Stimulated activated CD4-positive, alpha-beta T cell treated with anti-CD3 and anti-CD28 coated beads, Interleukin-12 subunit alpha, Interleukin-12 subunit beta, amount 100 ng/mL, for 48 hours (primary cell): ENCODE measurements around the gene OR2V2.
"Not testable (repeated sequence)": the region's sequence is repeated elsewhere in the genome, so short reads cannot be mapped to it uniquely, and the experiment has no call there.

ENCODE experiments used
- DNase-seq, 3 donors: peaks; one replicate each; pipeline ENCODE4 v3.0.0-alpha.2; 2020; ENCODE audit warnings: low read depth in 2 of 3, low spot score in 1 of 3

The OR2V2 gene, protein sequence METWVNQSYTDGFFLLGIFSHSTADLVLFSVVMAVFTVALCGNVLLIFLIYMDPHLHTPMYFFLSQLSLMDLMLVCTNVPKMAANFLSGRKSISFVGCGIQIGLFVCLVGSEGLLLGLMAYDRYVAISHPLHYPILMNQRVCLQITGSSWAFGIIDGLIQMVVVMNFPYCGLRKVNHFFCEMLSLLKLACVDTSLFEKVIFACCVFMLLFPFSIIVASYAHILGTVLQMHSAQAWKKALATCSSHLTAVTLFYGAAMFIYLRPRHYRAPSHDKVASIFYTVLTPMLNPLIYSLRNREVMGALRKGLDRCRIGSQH

DNA sequence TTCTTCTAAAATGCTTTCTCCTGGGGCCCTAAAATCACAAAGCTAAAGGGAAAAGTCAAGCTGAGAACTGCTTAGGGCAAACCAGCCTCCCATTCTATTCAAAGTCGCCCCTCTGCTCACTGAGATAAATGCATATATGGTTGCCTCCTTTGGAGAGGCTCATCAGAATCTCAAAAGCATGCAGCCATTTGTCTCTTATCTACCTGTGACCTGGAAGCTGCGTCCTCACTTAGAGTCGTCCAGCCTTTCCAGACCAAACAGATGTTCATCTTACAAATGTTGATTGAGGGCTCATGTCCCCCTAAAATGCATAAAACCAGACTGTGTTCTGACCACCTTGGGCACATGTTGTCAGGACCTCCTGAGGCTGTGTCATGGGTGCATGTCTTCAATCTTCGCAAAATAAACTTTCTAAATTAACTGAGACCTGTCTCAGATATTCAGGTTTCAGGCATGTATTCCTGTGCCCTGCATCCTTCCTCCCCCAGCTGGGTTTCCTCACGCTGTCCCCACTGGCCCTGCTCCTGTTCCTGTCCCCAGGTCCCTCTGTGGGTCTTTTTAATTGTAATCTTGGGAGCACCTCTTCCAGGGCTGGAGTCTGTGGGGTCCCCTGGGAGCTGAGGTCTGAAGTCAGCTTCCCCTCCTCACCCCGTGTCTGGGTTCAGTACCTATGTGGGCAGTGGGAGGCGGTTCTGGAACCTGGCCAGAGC is at the start of gene OR2V2:
Gene OR2V2, plus strand, starts transcription at position 660 of the 710 bp plus-strand sequence. CDS start 7,357 bp downstream, outside the sequence.
- DNase-seq: not testable (repeated sequence)

DNA sequence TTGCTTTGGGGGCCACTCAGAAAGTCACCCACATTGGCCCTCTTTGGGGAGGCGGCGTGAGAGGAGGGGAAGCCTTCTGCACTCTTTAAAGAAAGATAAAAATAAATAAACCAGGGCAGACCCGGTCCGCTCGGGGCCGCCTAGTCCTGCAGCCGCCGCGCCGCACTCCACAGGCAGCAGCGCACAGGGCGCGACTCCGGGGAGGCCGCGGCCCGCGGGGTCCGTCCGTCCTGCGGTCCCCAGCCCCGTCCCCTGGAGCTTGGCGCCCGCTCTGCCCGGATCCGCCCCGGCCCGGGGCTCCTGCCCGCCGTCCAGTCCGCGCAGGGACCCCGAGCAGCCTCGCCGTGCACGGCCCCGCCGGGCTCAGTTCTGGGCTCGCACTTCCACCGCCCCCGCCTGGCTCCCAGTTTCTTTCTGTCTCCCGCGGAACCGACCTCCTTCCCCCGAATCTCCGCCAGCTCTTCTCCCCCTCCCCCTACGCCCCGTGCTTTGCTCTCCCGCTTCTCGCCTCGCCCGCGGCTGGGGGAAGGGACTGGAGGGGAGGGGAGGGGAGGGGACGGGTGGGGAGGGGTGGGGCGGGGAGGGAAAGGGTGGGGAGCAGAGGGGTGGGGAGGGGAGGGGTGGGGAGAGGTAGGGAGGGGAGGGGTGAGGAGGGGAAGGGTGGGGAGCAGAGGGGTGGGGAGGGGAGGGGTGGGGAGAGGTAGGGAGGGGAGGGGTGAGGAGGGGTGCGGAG is 49.5 kb upstream of the OR2V2 start:
- not testable (repeated sequence) for DNase-seq

DNA sequence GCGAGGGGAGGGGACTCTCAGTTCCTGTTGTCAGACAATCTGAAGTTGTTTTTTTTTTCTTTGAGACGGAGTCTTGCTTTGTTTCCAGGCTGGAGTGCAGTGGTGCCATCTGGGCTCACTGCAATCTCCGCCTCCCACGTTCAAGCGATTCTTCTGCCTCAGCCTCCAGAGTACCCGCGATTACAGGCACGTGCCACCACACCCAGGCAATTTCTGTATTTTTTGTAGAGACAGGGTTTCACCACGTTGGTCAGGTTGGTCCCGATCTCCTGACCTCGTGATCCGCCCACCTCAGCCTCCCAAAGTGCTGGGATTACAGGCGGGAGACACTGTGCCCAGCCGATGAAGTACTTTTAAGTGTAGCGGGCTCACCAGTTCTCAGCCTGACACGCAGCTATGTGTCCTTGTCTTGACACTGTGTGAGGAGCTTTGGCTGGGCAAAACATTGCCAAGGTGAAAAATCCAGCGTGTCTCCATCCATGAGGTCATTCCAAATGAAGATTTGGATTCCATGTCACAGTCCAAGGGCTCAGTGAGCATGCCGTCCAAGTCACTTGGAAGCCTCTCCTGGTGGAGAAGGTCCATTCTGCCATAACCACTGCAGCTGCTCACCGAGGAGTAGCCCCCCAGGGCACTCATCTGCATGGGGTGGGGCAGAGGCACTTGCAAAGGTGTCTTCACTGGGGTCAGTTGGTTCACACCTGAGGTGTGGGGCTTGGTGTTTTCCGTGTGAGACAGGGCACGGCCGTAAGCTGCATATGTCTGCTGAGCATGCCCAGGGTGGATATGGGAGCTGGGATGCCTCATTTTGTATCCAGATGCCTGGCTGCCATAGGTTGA is 48.4 kb upstream of the OR2V2 start:
- DNase-seq: no peak

DNA sequence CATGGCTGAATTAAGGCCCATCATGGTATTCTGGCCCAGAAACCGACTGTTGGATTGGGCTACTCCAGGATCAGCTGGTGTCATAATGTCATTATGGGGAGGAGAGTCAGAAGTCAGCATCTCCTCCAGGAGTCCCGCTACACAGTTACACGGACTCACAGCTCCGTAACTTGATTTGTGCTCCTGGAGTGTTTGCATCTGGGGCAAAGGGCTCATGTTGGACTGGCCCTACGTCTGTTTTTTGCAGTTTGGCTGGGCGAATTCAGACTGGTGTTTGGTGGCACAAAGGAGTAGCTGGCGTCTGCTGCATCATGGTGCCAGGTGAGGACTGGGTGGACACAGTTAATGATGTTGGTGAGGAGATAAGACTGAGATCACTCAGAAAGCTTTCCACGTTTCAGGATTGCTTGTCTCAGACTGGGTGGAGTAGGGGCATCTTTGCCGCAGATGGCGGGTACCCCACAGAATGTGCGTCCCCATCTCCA is 47.7 kb upstream of the OR2V2 start:
- DNase-seq: no peak

DNA sequence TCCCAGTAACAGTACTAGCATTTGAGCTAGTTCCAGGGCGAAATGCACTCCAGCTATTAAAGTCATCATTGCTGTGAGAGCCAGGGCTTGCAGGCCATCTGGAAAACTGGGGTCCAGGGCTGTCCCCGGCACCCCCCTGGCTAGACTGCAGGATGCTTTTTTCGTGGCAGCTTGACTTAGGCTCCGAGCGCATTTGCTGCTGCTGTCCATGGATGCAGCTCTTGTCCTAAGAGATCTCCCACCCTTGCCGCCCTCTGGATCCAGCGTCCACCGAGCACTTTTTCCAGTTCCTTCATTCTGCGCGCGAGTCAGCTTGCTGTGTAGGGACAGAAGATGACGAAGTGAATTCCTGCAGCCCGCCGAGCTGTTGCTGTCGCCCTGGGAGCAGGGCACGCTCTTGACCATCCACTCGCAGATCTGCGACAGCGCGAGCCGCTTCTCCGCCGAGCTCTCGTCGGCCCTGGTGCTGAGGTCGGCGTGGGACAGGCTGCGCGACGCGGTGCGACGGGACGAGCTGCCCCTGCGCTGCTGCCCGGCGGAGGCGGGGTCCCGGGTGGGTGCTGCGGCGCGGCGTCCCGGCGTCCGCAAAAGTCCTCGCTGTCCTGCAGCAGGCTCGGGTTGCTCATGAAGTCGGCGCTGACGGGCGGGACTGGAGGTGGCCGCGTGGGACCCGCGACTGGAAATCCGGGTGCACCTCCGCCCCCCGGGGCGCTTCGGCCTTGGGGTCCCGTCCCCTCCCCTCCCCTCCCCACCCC is 47.1 kb upstream of the OR2V2 start:
- no peak for DNase-seq

DNA sequence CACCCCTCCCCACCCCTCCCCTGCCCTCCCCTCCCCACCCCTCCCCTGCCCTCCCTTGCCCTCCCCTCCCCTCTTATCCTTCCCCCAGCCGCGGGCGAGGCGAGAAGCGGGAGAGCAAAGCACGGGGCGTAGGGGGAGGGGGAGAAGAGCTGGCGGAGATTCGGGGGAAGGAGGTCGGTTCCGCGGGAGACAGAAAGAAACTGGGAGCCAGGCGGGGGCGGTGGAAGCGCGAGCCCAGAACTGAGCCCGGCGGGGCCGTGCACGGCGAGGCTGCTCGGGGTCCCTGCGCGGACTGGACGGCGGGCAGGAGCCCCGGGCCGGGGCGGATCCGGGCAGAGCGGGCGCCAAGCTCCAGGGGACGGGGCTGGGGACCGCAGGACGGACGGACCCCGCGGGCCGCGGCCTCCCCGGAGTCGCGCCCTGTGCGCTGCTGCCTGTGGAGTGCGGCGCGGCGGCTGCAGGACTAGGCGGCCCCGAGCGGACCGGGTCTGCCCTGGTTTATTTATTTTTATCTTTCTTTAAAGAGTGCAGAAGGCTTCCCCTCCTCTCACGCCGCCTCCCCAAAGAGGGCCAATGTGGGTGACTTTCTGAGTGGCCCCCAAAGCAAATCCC is 46.2 kb upstream of the OR2V2 start:
- not testable (repeated sequence) for DNase-seq

DNA sequence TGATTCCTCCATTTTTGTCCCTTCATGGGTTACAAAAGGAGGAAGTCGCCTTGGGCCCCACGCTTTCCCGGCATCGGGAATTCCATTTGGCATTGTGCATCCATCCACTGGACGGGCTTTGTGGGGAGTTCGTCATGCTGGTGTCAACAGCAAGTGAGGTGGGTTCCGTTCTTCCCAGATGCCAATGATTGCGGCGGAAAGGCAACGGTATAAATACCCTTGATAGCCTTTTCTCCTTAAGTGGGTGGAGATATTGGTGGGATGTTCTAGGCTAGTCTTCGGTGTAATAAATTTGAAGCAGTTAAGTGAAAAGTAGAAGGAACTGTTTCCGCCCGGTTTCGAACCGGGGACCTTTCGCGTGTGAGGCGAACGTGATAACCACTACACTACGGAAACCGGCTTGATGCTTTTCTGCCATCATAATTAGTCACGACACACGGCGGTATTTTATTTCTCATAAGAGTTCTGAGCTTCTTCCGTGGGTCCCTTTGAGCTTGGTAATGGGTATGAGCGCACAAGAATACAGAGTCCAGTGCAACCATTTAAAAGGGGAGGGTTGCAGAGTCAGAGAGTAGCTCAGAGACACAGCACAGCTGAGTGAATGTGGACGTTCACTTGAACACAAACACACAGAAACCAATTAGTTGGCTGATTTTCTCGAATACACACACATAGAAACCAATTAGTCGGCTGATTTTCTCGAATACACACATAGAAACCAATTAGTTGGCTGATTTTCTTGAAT is 45.3 kb upstream of the OR2V2 start:
- DNase-seq: not testable (repeated sequence)

DNA sequence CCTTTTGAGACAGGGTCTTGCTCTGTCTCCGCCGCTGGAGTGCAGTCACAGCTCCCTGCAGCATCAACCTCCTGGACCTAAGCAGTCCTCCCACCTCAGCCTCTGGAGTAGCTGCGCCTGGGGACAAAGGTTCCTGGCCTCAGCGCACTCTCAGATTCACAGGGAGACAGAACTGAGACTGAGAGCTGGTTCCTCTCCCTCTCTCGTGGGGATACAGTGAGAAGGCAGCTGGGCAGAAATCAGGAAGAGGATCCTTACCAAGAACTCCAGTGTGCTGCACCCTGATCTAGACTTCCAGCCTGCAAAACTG is 43.2 kb upstream of the OR2V2 start:
- not testable (repeated sequence) for DNase-seq

DNA sequence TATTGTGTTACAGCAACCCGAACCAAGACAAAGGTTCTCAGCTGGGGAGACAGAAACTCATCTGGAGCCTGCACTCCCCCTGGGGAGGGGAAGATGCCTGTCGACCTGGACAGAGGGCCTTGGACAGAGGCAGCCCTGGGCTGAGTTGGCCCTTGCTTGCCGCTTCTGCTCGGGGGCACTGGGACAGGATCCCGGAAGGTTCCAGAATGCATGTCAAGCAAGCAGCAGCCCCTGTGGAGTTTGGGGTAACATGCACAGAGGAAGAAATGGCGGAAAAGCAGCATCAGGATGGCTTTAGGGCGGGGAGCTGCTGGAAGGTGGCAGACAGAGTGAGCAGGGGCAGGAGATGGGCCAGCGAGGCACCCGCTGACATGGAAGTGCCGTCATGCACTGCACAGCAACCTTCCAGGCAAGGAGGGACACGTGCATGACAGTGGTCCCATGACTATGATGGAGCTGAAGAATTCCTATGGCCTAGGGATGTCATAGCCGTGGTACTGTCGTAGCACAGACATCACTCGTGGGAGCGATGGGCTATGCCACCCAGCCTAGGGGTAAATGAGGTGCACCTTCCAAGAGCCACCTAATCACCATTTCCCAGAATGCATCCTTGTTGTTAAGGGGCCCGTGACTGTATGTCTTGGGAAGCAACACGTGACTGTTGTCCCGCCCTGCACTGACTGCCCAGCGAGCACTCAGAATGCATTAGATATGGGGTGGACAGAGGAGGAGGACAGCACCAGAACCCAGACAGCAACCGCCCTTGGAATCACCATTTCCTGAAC is 42.6 kb upstream of the OR2V2 start:
- DNase-seq: not testable (repeated sequence)

DNA sequence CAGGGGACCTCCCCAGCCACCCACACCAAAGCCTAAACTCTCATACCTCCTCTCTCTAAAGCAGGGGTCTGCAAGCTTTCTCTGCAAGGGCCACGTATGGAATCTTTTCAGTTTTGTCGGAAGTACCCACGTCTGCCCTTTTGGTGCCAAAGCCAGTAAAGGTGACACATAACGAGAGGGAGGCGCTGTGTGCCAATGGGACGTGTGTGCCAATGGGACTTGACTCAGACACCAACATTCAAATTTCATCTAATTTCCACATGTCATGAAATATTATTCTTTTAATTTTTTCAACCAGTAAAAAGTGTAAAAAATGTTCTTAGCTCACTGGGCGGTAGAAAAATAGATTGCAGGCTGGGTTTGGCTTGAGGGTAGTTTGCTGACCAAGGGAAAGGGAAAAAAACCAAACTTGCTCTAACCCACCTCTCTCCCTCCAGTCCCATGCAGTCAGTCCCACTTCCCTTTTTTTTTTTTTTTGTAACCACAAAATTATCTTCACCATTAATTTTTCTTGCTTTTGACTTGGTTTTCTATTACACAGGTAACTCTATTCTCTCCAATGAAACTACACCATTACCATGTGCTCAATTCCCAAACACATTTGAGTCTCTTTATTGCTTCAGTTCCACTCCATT is 41.9 kb upstream of the OR2V2 start:
- no peak for DNase-seq

DNA sequence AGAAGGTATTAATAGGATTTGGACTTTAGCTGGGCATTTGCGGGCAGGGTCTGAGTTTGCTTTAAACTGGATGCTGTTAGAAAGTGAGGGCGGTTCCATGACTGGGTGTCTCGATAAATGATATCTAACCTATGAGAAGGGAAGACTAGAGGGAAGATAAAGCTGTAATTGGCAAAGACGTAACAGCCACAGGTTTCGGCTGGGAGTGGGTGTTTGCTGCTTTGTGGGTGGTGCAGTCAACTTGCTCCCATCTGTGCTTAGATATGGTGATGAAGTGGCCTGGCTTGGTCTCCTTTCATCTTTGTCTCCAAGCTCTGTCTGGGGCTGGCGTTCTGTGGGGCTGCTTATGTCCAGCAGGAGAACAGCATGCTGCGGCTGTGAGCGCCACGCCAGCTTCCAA is 39.7 kb upstream of the OR2V2 start:
- no peak for DNase-seq

DNA sequence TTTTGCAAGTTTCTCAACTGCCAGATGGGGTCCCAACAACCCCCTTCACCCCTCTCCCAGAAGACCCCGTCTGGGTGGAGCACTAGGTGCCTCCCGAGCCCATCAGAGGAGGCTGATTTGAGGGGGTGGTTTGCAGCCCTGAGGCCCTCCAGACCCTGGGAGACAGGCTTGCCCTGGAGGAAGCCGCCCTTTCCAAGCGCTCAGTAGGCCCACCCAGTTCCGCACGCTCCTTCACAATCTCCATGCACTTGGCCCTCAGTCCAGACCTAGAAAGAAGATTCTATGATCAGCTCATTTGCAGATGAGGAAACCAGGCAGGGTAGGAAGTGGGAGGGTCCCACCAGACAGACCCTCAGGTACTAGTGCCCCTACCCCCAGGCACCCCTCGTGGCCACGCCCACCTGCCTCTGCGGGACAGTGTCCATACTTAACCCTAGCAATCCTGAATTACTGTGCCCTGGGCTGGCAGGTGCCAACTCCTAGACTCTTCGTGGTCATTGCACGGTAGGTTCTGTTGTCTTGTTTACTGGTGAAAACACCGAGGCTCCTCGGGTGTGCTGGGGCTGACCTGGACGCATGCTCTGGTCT is 38.7 kb upstream of the OR2V2 start:
- DNase-seq: no peak

DNA sequence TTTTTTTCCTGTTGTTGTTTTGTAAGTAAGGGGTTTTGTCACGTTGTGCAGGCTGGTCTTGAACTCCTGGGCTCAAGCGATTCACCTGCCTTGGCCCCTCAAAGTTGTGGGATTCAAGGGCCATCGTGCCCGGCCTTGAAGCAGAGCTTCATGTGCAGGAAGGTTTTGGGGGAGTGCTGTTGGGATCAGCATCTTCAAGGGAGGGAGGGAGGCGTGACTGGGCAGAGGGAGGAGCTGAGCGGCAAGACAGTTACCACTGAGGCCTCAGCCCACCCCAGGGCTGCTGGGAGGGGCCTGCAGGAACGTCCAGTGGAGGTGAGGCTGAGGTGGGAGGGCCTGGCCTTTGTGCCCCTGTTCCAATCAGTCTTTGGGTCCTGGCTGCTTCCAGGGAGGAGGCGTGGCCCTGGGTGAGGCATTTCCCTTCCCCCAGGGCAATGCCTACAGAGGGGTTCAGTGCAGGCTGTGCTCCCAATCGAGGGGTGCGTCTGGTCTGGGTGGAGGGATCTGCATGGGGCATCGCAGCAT is 37.8 kb upstream of the OR2V2 start:
- no peak for DNase-seq

DNA sequence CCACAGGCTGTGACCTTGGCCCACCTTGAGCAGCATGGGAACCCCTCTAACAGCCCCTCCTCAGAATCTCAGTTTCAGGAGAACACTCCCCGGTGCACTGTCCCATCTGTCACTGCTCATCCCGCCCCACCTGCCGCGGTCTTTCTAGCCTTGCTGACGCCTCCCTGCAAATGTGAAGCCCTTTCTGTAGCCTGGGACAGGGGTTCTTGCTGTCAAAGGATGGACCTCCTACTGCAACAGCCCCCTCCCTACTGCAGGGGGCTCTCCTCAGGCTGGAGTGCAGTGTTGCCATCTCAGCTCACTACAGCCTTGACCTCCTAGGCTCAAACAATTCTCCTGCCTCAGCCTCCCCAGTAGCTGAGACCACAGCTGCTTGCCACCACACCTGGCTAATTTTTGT is 36.4 kb upstream of the OR2V2 start:
- no peak for DNase-seq

DNA sequence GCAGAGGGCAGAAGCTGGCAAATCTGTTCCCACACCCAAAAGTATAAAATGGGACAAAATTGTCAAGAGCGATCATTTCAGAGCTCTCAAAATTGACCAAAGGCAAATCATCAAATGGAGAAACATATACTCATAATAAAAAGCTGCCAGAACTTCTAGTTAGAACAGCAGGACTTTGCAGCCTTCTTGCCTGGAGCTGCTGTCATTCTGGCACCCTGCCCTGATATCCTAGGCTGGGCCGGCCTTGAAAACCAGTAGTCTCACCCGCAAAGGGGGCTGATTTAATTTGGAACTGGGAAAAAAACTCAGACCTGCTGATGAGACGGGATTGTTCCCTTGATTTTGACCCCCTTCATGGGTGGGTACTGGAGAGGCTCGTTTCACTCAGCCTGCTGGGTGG is 34.9 kb upstream of the OR2V2 start:
- no peak for DNase-seq

DNA sequence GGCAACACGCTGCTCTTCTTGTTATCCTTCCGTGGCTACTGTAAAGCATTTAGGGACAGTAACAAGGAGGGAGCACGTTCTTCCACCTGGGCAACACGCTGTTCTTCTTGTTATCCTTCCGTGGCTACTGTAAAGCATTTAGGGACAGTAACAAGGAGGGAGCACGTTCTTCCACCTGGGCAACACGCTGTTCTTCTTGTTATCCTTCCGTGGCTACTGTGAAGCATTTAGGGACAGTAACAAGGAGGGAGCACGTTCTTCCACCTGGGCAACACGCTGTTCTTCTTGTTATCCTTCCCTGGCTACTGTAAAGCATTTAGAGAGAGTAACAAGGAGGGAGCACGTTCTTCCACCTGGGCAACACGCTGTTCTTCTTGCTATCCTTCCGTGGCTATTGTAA is 33.8 kb upstream of the OR2V2 start:
- DNase-seq: not testable (repeated sequence)

DNA sequence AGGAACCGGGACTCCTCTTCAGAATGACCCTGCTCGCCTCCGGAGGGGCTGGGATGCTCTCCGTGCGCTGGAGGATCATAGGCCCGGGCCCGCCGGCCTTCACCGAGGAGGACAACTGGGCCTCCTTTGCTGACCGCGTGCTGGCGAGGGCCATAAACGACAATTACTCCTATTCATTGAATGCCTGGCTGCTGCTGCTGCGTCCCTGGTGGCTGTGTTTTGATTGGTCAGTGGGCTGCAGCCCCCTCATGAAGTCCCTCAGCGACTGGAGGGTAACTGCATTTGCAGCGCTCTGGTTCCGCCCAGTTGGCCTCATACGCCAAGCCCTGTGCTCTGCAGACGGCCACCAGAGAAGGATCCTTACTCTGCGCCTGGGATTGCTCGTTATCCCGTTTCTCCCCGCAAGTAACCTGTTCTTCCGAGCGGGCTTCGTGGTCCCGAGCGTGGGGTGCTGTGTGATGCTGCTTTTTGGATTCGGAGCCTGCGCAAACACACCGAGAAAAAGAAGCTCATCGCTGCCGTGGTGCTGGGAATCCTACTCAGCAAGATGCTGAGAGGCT is 33.0 kb upstream of the OR2V2 start:
- DNase-seq: no peak
